Hepatocyte (in vitro differentiated cells): ENCODE data around the gene PEX11B.

Experiments used
- EZH2 ChIP-seq: fragments of 200-600 bp; sonication (generic); IDR thresholded peaks from 2 replicates; pipeline ENCODE4 v1.6.1; 2016; ENCODE audit warnings: antibody characterized with exemption, mild to moderate bottlenecking, borderline replicate concordance
- EZH2phosphoT487 ChIP-seq: fragments of 200-600 bp; sonication (generic); IDR thresholded peaks from one replicate; pipeline ENCODE4 v1.6.1; 2018; ENCODE audit warnings: antibody characterized with exemption, mild to moderate bottlenecking, low read depth, moderate library complexity; ENCODE audit not compliant: unreplicated experiment, severe bottlenecking
- TF ChIP-seq, protein P1 (sequence below): fragments of 200-600 bp; sonication (generic); IDR thresholded peaks from 2 replicates; pipeline ENCODE4 v1.5.1; 2016; ENCODE audit warnings: antibody characterized with exemption, mild to moderate bottlenecking; ENCODE audit not compliant: poor library complexity

DNA sequence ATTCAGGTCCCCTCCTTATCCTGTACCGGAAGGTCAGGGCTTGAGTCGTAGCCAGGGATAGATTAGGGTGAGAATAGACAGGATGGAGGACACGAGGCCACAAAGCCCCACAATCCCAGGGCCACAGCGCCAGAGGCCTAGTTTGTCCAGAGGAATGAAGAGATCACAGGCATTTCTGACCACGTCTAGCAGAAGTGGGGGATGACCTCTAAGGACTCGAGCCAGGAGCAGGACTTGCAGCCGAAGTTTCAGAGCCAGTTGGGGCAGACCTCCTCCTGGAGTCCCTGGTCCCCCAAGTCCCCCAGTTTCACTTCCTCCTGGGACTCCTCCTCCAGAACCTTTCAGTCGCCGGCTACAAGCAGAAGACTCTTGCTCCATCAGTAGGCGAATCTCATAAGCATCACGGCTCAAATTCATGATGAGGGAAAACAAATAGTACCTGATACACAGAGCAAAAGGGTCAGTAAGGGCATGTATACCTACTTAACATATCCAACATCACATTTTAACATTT is 6.3 kb downstream of the PEX11B start:
- TF ChIP-seq, protein P1, sequence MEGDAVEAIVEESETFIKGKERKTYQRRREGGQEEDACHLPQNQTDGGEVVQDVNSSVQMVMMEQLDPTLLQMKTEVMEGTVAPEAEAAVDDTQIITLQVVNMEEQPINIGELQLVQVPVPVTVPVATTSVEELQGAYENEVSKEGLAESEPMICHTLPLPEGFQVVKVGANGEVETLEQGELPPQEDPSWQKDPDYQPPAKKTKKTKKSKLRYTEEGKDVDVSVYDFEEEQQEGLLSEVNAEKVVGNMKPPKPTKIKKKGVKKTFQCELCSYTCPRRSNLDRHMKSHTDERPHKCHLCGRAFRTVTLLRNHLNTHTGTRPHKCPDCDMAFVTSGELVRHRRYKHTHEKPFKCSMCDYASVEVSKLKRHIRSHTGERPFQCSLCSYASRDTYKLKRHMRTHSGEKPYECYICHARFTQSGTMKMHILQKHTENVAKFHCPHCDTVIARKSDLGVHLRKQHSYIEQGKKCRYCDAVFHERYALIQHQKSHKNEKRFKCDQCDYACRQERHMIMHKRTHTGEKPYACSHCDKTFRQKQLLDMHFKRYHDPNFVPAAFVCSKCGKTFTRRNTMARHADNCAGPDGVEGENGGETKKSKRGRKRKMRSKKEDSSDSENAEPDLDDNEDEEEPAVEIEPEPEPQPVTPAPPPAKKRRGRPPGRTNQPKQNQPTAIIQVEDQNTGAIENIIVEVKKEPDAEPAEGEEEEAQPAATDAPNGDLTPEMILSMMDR = no peak
- TF ChIP-seq EZH2phosphoT487 (no peak), EZH2 (no peak)
